IPS-NIHi7 (cell line): ENCODE measurements around the gene MLF2.

Experiments
- DNase-seq: peaks from one replicate; pipeline ENCODE4 v3.0.0; 2012; ENCODE audit warnings: mixed read lengths; ENCODE audit errors: extremely low spot score

Gene MLF2

GRCh38 chr12:6778574-6779550, 25.9 kb upstream of the MLF2 start:
- DNase-seq, result peak; percentile 88

GRCh38 chr12:6778217-6778573, 25.3 kb upstream of the MLF2 start:
- DNase-seq, result no peak

- DNase-seq, result no peak
Measured at GRCh38 chr12:6777386-6777785, 24.4 kb upstream of the MLF2 start.

- DNase-seq, result no peak
Measured at GRCh38 chr12:6775185-6776174, 22.5 kb upstream of the MLF2 start.

GRCh38 chr12:6774499-6775062, 21.6 kb upstream of the MLF2 start:
- DNase-seq, result no peak

- DNase-seq, result no peak
Measured at GRCh38 chr12:6773590-6774351, 20.8 kb upstream of the MLF2 start.

GRCh38 chr12:6772726-6773589, 20.0 kb upstream of the MLF2 start:
- DNase-seq, result no peak

GRCh38 chr12:6772331-6772695, 19.4 kb upstream of the MLF2 start, which contains the start of gene LAG3:
Gene LAG3 (plus strand): TSS chr12:6772520. CDS start chr12:6772853, 333 bp downstream.
- DNase-seq, result no peak

GRCh38 chr12:6771509-6772330, 18.8 kb upstream of the MLF2 start:
- no peak for DNase-seq

GRCh38 chr12:6771091-6771495, 18.2 kb upstream of the MLF2 start:
- no peak for DNase-seq

- DNase-seq, result no peak
Measured at GRCh38 chr12:6770600-6770999, 17.7 kb upstream of the MLF2 start.

- DNase-seq, result no peak
Measured at GRCh38 chr12:6770094-6770493, 17.2 kb upstream of the MLF2 start.

GRCh38 chr12:6769666-6770065, 16.7 kb upstream of the MLF2 start:
- no peak for DNase-seq

- peak; percentile 67 for DNase-seq
Measured at GRCh38 chr12:6768990-6769389, 16.0 kb upstream of the MLF2 start.

GRCh38 chr12:6768437-6768914, 15.5 kb upstream of the MLF2 start:
- DNase-seq, result no peak

- no peak for DNase-seq
Measured at GRCh38 chr12:6767353-6768319, 14.7 kb upstream of the MLF2 start.

GRCh38 chr12:6766651-6767349, 13.9 kb upstream of the MLF2 start:
- DNase-seq, result peak; percentile 65
